A549 (cell line): ENCODE measurements around the gene EPS8.

Source experiments
- BHLHE40 ChIP-seq: IDR thresholded peaks from 2 replicates; pipeline ENCODE4 v1.6.1; 2012; ENCODE audit warnings: low read depth, low read length, inconsistent platforms
- EHMT2 ChIP-seq: fragments of 200-600 bp; sonication (generic); IDR thresholded peaks from 2 replicates; pipeline ENCODE4 v1.6.1; 2016; ENCODE audit warnings: antibody characterized with exemption, low read depth, mild to moderate bottlenecking, moderate library complexity
- EP300 ChIP-seq, 2 experiments: fragments of >200 bp; sonication (Bioruptor Twin); formaldehyde crosslinking; IDR thresholded peaks; 2 replicates in 1 of 2; 3 replicates in 1 of 2; pipeline ENCODE4 v1.6.1; 2016 to 2017
- HDAC2 ChIP-seq: fragments of 200-600 bp; sonication (generic); IDR thresholded peaks from 2 replicates; pipeline ENCODE4 v1.6.1; 2016
- MAZ ChIP-seq: fragments of 150-350 bp; IDR thresholded peaks from 2 replicates; pipeline ENCODE4 v1.6.1; 2014; ENCODE audit warnings: antibody characterized with exemption, low read depth, low read length, borderline replicate concordance
- NR3C1 ChIP-seq: fragments of >200 bp; sonication (Bioruptor Twin); formaldehyde crosslinking; IDR thresholded peaks from 3 replicates; pipeline ENCODE4 v1.6.1; 2017
- POLR2A ChIP-seq: IDR thresholded peaks from 2 replicates; pipeline ENCODE4 v1.6.1; 2012; ENCODE audit warnings: mild to moderate bottlenecking, low read length
- POLR2AphosphoS2 ChIP-seq: conservative IDR thresholded peaks from 2 replicates; pipeline ENCODE4 v1.6.1; 2012; ENCODE audit warnings: low read length, improper control_type of control experiment, inconsistent platforms
- RFX5 ChIP-seq: fragments of 450-650 bp; IDR thresholded peaks from 2 replicates; pipeline ENCODE4 v1.7.1; 2014; ENCODE audit warnings: antibody characterized with exemption, mild to moderate bottlenecking, moderate library complexity
- SMC3 ChIP-seq: fragments of >200 bp; sonication (Bioruptor Twin); formaldehyde crosslinking; IDR thresholded peaks from 3 replicates; pipeline ENCODE4 v1.6.1; 2018; ENCODE audit warnings: inconsistent platforms
- ZC3H11A ChIP-seq: fragments of 450-650 bp; IDR thresholded peaks from 2 replicates; pipeline ENCODE4 v1.6.1; 2014; ENCODE audit warnings: antibody characterized with exemption, mild to moderate bottlenecking
- TF ChIP-seq, protein P1 (sequence below): fragments of >200 bp; sonication (Bioruptor Twin); formaldehyde crosslinking; IDR thresholded peaks from 3 replicates; pipeline ENCODE4 v1.5.1; 2016
- TF ChIP-seq, protein P2 (sequence below): fragments of 200-600 bp; sonication (generic); IDR thresholded peaks from 2 replicates; pipeline ENCODE4 v1.6.1; 2016; ENCODE audit warnings: antibody characterized with exemption, mild to moderate bottlenecking, moderate library complexity
- TF ChIP-seq, protein P3 (sequence below): IDR thresholded peaks from 2 replicates; pipeline ENCODE4 v1.6.1; 2012

- TF ChIP-seq SMC3, result no peak
- TF ChIP-seq NR3C1, result no peak
- TF ChIP-seq, protein P1, sequence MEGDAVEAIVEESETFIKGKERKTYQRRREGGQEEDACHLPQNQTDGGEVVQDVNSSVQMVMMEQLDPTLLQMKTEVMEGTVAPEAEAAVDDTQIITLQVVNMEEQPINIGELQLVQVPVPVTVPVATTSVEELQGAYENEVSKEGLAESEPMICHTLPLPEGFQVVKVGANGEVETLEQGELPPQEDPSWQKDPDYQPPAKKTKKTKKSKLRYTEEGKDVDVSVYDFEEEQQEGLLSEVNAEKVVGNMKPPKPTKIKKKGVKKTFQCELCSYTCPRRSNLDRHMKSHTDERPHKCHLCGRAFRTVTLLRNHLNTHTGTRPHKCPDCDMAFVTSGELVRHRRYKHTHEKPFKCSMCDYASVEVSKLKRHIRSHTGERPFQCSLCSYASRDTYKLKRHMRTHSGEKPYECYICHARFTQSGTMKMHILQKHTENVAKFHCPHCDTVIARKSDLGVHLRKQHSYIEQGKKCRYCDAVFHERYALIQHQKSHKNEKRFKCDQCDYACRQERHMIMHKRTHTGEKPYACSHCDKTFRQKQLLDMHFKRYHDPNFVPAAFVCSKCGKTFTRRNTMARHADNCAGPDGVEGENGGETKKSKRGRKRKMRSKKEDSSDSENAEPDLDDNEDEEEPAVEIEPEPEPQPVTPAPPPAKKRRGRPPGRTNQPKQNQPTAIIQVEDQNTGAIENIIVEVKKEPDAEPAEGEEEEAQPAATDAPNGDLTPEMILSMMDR, result no peak
- no peak for TF ChIP-seq EP300 (IDR thresholded peaks at IDR 0.05)
- TF ChIP-seq, protein P2, sequence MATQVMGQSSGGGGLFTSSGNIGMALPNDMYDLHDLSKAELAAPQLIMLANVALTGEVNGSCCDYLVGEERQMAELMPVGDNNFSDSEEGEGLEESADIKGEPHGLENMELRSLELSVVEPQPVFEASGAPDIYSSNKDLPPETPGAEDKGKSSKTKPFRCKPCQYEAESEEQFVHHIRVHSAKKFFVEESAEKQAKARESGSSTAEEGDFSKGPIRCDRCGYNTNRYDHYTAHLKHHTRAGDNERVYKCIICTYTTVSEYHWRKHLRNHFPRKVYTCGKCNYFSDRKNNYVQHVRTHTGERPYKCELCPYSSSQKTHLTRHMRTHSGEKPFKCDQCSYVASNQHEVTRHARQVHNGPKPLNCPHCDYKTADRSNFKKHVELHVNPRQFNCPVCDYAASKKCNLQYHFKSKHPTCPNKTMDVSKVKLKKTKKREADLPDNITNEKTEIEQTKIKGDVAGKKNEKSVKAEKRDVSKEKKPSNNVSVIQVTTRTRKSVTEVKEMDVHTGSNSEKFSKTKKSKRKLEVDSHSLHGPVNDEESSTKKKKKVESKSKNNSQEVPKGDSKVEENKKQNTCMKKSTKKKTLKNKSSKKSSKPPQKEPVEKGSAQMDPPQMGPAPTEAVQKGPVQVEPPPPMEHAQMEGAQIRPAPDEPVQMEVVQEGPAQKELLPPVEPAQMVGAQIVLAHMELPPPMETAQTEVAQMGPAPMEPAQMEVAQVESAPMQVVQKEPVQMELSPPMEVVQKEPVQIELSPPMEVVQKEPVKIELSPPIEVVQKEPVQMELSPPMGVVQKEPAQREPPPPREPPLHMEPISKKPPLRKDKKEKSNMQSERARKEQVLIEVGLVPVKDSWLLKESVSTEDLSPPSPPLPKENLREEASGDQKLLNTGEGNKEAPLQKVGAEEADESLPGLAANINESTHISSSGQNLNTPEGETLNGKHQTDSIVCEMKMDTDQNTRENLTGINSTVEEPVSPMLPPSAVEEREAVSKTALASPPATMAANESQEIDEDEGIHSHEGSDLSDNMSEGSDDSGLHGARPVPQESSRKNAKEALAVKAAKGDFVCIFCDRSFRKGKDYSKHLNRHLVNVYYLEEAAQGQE, result no peak
- no peak for TF ChIP-seq HDAC2
- no peak for TF ChIP-seq ZC3H11A
- TF ChIP-seq MAZ, result no peak
- TF ChIP-seq POLR2A, result no peak
- no peak for TF ChIP-seq BHLHE40
- TF ChIP-seq RFX5, result no peak
- TF ChIP-seq, protein P3, sequence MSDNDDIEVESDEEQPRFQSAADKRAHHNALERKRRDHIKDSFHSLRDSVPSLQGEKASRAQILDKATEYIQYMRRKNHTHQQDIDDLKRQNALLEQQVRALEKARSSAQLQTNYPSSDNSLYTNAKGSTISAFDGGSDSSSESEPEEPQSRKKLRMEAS, result no peak
- TF ChIP-seq EHMT2, result no peak
- TF ChIP-seq POLR2AphosphoS2, result no peak
Observed at GRCh38 chr12:15729097-15729496, 60.1 kb downstream of the EPS8 start.
